Medulla oblongata (tissue), 1 donor: ENCODE results near the gene OGG1.
A peak's percentile ranks its signal among the peaks of the same experiment; 100 is the strongest.

Source experiments
- DNase-seq: peaks from one replicate; pipeline ENCODE4 v3.0.0-alpha.2; 2015; ENCODE audit errors: extremely low spot score

OGG1 gene

DNA sequence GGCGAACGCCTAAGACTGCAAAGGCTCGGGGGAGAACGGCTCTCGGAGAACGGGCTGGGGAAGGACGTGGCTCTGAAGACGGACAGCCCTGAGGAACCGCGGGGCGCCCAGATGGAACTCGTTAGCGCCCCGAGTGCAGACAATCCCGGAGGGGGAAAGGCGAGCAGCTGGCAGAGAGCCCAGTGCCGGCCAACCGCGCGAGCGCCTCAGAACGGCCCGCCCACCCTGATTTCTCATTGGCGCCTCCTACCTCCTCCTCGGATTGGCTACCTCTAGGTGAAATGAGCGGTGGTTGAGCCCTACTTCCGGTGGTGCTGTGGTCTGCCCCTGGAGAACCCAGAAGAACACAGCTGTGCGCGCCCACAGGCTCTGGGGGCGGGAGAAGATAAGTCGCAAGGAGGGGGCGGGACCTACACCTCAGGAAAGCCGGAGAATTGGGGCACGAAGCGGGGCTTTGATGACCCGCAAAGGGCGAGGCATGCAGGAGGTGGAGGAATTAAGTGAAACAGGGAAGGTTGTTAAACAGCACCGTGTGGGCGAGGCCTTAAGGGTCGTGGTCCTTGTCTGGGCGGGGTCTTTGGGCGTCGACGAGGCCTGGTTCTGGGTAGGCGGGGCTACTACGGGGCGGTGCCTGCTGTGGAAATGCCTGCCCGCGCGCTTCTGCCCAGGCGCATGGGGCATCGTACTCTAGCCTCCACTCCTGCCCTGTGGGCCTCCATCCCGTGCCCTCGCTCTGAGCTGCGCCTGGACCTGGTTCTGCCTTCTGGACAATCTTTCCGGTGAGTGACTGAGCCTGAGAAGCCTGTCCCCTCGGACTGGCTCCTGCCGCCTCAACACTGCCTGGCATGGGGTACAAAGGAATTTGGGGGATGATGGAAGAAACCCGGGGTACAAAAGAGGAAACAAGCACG, at the start of gene OGG1:
Gene OGG1 (plus strand): TSS at position 308 of the 911 bp plus-strand sequence. CDS start 335 bp downstream, at position 643.
- peak; percentile 98 for DNase-seq

GRCh38 chr3:9700536-9700935, 49.2 kb upstream of the OGG1 start:
- no peak for DNase-seq

- no peak for DNase-seq
These were observed 48.7 kb upstream of the OGG1 start for GRCh38 chr3:9701006-9701405.

- DNase-seq, result no peak
These were observed 48.0 kb upstream of the OGG1 start for GRCh38 chr3:9701711-9702110.

GRCh38 chr3:9703240-9703639, 46.5 kb upstream of the OGG1 start:
- no peak for DNase-seq

- no peak for DNase-seq
These were observed 45.9 kb upstream of the OGG1 start, which contains the start of gene CPNE9 for GRCh38 chr3:9703736-9704346. TSS of gene CPNE9 (plus strand) at chr3:9703833. CDS start at chr3:9703997, 164 bp downstream.

DNA sequence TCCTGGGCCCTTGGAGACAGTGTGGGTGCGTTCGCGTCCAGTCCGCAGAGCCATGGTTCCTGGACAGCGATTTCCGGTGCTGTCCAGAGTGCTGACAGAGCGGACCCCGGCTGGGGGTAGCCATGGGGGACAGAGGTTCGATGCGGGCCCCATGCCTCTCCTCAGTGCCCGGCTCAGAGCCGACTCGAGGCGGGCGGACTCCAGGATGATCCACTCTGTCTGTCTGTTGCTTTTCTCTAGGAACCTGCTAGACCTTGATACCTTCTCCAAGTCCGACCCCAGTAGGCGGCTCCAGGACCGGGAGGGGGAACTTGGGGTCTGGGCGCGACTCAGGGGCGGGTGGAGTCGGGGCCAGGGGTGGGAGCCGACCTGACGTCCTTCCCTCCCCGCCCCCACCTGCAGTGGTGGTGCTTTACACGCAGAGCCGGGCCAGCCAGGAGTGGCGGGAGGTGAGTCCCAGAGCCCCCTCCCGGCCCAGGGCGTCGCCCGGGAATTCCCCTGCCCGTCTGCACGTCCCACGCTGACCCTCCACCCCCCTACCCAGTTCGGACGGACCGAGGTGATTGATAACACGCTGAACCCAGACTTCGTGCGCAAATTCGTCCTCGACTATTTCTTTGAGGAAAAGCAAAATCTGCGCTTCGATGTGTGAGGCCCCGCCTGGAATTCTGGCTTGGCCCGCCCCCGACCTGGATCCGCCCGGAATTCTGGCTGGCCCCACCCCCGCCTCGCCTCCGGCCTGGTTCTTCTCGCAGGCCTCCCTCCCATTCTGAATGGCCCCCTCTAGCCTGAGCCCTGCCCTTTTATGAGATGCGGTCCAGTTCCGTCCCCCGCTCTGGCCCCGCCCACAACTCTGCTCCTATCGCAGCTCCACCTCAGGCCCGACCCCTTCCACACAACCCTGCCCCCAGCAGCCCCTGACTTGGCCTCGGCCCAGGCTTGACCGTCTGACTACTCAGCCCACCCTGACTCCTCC, 45.1 kb upstream of the OGG1 start:
- no peak for DNase-seq

DNA sequence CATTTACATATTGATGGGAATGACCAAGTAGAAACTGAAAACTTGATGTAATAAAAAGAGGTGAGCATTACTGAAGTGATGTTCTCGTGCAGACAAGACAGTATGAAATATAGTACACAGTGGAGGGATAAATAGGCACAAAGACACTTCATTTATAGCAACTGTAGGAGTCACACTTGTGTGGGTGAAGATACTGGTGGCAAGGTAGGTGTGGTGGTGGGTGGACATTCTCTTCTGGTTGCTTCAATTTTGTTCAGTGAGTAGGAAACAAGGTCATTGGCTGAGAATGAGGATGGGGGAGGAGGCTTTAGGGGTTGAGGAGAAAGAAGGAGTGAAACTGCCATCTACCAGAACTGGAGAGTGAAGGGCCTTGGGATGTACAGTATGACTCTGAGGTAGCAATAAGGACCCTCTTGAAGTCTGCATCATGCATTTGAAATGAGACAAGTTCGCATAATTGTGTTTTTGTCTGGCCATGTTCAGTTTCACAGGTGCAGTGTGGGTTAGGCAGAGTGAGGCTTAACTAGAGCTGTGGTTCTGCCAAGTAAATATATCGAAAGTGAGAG, 39.5 kb upstream of the OGG1 start:
- no peak for DNase-seq

DNA sequence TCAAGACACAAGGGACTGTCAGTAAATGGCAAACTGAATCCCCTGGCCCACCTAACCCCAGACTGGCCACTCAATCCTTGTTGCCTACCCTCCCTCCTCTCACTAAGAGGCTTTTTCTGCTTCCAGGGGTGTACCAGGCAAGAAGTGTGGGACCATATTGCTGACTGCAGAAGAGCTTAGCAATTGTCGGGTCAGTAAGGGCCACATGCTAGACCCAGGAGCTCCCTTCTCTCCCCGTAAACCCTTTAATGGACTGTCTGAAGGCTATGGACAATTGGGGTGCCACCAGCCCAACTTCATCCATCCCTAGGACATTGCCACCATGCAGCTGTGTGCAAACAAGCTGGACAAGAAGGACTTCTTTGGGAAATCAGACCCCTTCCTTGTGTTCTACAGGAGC, 37.3 kb upstream of the OGG1 start:
- no peak for DNase-seq

DNA sequence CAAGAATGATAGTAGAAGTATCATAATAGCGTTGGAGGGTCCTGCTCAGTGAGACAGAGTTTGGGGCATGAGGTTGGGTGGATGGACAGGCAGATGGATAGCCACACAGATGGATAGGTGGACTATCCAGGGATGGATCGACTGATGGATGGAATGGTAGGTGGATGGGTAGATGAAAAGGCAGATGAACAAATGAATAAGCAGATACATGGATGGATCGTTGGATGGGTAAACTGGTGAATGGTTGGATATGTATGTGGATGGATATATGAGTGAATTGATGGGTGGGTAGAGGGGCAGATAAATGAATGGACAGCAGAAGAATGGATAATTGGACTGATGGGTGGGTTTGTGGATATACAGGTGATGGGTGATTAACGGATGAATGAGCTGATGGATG, 36.6 kb upstream of the OGG1 start:
- DNase-seq, result no peak

GRCh38 chr3:9715136-9715535, 34.6 kb upstream of the OGG1 start:
- no peak for DNase-seq

DNA sequence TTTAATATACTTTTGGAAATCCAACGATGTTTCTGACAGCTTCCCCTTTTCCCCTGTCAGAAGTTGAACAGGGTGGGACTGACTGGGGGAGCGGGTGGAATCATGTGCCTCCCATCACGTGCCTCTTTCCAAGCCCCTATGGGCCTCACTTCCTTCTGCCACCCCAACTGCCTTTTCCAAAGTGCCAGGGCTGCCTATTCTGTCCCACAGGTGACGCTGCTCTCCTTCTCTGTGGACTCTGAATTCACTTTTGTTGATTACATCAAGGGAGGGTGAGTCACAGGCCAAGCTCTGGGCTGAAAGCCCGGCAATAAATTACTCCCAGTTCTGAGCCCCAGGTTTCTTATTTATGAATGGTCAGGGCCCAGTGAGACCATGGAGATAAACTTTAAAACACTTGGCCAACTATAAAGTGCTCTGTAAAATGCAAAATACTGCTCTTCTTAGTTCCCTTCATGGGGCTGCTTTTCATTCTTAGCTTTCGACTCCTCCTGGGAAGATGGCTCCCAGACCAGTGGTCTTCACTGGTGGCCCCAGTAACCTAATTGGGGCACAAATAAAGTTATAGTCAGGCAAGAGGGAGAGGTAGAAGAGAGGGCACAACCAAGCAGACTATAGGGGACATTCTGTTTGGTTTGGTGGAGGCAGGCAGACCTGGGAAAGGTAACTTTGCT, 33.9 kb upstream of the OGG1 start:
- DNase-seq, result peak; percentile 85

DNA sequence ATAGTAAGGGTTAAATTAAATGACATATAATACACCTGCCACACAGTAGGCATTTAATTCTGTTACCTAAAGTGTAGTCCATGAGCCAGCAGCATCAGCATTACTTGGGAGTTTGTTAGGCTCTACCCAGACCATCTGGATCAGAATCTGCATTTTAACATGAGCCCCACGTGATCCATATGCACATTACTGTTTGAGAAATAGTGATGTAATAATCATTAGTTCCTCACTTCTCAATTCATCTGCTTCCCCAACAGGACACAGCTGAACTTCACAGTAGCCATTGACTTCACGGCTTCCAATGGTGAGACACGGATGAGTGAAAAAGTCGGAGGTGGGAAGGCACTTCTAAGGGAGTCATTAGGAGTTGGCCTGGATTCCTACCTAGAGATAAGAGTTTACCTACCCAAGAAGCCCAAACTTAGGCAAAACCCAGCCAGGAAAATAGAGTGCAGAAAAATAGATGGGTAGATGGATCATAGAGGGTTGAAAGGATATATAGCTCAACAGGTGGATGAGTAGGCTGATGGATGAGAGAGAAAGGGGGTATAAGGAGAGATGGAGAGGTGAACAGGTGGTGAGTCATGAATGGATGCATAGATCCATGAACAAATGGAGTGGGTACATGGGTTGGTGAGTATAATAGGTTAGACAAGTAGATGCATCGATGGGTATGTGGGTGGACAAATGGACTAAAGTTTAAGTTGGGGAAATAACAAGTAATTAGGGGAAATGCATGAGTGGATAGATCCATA, 32.8 kb upstream of the OGG1 start:
- no peak for DNase-seq

GRCh38 chr3:9717563-9717962, 32.2 kb upstream of the OGG1 start:
- DNase-seq, result no peak

GRCh38 chr3:9718118-9718517, 31.6 kb upstream of the OGG1 start:
- DNase-seq, result no peak

DNA sequence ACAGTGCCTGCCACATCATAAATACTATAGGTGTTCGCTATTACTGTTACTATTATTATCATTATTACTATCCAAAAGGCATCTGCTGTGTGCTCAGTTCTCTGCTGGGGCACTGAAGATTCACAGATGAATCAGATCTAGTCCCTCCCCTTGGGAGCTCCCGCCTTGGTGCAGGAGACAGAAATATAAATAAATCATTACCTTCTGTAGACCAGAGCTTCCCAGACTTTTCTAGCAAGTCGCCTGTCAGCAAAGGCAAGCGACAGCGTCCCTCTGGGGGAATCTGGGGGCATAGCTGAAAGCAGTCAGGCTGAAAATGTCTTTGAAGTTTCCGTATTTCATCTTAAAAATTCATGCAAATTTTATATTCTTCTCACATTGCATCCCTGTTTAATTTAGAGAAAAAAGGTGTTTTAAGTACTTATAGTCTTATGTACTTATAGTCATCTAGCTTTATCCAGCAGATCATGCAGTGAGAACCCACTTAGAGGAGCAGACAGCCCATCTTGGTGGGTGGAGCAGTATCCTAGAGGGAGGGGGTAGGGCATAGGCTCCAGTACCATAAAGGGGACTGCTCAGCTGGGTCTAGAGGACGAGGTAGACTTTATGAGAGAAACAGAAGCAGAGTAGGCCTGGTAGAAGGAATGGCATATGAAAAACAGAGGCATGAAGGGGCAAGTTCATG, 28.6 kb upstream of the OGG1 start:
- no peak for DNase-seq

- no peak for DNase-seq
These were observed 28.1 kb upstream of the OGG1 start for GRCh38 chr3:9721700-9722060.

DNA sequence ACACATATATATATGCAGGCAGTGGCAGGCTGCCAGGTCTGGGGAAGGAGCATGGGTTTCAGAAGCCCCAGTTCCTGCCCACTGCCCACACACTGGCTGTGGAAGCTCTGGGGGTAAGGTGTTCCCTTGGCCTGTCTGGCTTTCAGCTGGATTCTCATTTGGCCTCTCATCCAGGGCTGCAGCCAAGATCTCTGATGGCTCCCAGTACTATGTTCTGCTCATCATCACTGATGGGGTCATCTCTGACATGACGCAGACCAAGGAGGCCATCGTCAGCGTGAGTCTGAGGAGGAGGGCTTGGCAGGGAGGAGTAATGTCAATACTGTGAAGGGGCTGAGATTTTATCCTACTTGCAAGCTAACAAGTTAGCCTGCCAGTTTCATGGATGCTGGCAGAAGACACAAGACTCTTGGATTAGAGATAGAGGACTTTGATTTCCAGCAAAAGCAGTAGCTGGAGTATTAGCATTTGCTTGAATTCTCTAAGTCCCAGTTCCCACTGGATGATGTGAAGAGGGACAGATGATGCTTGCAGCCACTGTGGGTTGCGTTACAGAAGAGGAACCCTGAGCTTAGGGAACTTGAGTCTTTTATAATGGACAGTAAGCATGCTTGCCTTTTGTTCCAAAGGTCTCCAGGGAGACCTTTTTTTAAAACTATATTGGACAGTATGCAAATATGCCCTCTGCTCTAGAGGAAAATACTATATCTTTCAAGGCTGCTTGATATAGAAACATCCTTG, 23.8 kb upstream of the OGG1 start:
- no peak for DNase-seq

- DNase-seq, result no peak
These were observed 22.6 kb upstream of the OGG1 start for GRCh38 chr3:9727041-9727595.
